ENCODE measurements around the gene HSD17B2.

DNA sequence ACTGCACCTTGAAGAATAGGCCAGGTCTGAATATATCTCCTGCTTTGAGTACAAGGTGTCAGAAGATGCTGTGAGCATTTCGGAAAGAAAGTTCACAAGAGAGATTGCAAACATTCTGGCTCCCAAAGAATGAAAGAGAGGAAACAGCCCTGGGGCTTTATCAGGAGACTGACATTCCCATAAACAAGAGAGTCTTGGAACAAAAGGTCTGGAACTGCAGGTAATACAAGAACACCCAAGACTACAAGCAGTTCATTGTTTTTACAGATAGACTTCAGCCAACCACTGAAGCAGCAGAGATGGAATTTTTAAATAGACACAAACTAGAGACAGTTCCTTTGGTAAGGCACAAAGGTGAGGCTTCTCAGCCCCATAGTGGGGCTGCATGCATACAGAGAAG is 14.4 kb downstream of the HSD17B2 start:
- TF ChIP-seq NFIC (IDR thresholded peaks at IDR 0.05) (no peak), EP300 (IDR thresholded peaks at IDR 0.05; ENCODE audit: borderline replicate concordance) (no peak), CEBPB (IDR thresholded peaks at IDR 0.05) (no peak), TCF12 (IDR thresholded peaks at IDR 0.05; ENCODE audit: low read depth) (no peak), TEAD4 (IDR thresholded peaks at IDR 0.05) (no peak), FOXM1 (IDR thresholded peaks at IDR 0.05; ENCODE audit: borderline replicate concordance, low read depth) (no peak), ZBTB7A (IDR thresholded peaks at IDR 0.05; ENCODE audit: low read depth) (no peak), CREB1 (IDR thresholded peaks at IDR 0.05; ENCODE audit: low read depth) (no peak), TAF1 (IDR thresholded peaks at IDR 0.05; ENCODE audit: low read depth) (no peak), EGR1 (IDR thresholded peaks at IDR 0.05) (no peak)
- TF ChIP-seq, protein P1, sequence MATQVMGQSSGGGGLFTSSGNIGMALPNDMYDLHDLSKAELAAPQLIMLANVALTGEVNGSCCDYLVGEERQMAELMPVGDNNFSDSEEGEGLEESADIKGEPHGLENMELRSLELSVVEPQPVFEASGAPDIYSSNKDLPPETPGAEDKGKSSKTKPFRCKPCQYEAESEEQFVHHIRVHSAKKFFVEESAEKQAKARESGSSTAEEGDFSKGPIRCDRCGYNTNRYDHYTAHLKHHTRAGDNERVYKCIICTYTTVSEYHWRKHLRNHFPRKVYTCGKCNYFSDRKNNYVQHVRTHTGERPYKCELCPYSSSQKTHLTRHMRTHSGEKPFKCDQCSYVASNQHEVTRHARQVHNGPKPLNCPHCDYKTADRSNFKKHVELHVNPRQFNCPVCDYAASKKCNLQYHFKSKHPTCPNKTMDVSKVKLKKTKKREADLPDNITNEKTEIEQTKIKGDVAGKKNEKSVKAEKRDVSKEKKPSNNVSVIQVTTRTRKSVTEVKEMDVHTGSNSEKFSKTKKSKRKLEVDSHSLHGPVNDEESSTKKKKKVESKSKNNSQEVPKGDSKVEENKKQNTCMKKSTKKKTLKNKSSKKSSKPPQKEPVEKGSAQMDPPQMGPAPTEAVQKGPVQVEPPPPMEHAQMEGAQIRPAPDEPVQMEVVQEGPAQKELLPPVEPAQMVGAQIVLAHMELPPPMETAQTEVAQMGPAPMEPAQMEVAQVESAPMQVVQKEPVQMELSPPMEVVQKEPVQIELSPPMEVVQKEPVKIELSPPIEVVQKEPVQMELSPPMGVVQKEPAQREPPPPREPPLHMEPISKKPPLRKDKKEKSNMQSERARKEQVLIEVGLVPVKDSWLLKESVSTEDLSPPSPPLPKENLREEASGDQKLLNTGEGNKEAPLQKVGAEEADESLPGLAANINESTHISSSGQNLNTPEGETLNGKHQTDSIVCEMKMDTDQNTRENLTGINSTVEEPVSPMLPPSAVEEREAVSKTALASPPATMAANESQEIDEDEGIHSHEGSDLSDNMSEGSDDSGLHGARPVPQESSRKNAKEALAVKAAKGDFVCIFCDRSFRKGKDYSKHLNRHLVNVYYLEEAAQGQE (IDR thresholded peaks at IDR 0.05; ENCODE audit: low read depth), result no peak
- TF ChIP-seq, protein P2, sequence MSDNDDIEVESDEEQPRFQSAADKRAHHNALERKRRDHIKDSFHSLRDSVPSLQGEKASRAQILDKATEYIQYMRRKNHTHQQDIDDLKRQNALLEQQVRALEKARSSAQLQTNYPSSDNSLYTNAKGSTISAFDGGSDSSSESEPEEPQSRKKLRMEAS (IDR thresholded peaks at IDR 0.05), result no peak
- TF ChIP-seq, protein P3, sequence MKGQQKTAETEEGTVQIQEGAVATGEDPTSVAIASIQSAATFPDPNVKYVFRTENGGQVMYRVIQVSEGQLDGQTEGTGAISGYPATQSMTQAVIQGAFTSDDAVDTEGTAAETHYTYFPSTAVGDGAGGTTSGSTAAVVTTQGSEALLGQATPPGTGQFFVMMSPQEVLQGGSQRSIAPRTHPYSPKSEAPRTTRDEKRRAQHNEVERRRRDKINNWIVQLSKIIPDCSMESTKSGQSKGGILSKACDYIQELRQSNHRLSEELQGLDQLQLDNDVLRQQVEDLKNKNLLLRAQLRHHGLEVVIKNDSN (IDR thresholded peaks at IDR 0.05), result no peak
